NCI-H446 (cell line): ENCODE data around the gene MRPS18C.
A peak's percentile ranks its signal among the peaks of the same experiment; 100 is the strongest.
"Not testable (repeated sequence)": the region's sequence is repeated elsewhere in the genome, so short reads cannot be mapped to it uniquely, and the experiment has no call there.

ENCODE experiments used
- DNase-seq, 2 experiments: peaks; one replicate each; lab custom pipeline; 2025; lab: John Stamatoyannopoulos, UW

The MRPS18C gene

DNA sequence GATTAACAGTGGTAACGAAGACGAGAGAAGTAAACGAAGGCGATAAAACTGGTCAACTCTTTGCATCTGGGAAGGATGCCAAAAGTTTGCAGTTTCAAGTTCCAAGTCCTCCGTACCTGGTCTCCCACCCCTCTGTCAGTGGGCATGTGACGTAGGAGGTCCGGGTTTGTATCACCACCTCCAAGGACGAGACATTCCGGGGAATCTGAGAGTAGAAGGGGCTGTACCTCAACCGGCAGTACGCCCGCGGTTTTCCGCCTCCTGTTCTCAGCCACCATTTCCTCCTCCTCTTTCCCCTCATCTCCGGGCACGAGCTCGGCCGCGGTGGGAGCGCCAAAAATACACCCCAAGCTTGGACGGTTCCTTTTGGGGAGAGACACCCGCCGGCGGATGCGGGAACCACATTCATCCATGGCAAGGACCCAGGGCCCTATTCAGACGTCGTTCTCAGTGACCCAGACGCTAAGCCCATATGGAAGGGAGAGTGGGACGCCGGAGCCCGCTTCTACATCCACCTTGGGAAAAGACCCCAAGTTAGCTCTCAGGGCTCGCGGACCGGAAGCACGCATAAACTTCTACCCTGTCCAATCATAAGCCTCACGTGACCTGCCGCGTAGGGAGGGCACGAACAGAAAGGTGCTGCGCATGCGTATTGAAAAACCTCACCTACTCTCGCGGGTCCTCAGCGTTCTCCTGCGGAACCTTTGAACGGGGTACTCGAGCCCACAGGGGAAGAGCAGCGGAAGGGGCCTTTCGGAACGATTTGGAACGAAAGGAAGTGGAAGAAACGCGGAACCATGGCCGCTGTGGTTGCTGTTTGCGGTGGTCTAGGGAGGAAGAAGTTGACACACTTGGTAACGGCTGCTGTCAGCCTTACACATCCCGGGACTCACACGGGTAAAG is at the start of gene MRPS18C, which contains the start of gene HELQ:
TSS of gene MRPS18C (plus strand) at position 778 of the 903 bp plus-strand sequence. CDS start at position 798, 20 bp downstream.
TSS of gene HELQ (minus strand) at position 543 of the 903 bp plus-strand sequence. CDS start at position 413, 130 bp downstream.
- peak; percentile 94 to 98 for DNase-seq

DNA sequence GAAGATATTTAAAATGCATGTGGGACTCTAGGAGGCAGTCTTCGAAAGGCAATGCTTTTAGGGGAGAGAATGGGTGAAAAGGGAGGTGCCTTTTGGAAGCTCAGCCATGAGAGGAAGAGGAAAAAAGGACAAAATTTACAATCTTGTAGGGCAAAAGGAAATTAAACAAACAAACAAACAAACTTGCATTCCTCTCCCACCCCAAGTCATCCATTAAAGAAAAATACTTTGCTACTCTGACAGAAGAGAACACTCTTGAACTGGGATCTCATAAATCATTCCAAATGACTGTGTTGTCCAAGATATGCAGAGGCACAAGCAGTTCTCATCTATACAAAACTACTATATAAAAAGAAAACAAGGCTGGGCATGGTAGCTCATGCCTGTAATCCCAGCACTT is 47.0 kb upstream of the MRPS18C start:
- no peak for DNase-seq

DNA sequence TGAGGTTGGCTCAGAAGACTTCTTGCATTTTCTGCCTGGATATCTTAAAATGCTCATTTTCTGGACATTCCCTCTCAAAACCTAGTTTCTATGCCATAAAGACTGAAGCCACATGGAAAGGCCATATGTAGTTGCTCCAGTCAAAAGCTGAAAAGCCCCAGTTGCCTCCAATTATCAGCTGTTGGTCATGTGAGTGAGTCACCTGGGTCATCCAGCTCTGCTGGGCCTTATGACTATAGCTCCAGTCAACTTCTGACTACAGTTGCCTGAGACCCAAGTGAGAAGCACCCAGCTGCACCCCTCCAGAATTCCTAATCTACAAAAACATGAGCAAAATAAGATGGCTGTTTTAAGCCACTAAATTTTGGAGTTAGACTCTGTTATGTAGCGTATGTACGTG is 42.2 kb upstream of the MRPS18C start:
- DNase-seq = no peak

DNA sequence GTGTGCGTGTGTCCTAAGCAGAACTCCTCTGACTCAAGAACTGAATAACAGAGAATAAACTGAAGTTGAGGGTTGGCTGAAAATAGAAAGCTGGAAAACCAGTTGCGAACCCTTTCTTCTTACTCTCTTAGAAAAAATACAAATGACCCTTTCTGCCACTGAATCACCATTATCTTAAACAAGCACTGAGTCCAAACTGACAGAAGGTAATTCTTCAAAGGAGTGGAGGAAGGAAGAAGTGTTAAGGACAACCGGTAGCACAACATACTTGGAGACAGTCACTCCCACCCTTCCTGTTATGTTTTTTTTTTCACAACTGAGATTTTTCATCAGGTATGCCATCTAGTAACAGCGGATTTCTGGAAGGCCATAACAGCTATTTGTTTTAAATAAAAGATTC is 38.3 kb upstream of the MRPS18C start:
- DNase-seq = no peak

DNA sequence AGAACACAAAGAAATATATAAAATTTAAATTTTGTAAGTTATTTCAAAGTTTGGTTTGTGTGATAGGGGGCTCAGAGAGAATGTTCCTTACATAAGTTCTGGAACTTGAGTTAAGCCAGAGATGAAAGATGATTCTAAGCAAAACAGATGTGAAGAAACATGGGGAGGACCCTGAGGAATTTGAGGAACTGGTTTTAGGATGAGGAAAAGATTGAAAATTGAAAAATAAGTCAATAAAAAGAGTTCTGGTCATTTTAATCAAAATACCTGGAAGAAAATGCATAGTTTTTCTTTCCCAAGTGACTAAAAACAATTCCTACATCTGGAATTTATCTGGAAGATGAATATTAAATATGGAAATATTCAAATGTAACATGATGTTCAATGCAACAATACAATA is 37.6 kb upstream of the MRPS18C start:
- no peak for DNase-seq

- DNase-seq = no peak
Observed at GRCh38 chr4:83431200-83431599, 24.7 kb upstream of the MRPS18C start.

DNA sequence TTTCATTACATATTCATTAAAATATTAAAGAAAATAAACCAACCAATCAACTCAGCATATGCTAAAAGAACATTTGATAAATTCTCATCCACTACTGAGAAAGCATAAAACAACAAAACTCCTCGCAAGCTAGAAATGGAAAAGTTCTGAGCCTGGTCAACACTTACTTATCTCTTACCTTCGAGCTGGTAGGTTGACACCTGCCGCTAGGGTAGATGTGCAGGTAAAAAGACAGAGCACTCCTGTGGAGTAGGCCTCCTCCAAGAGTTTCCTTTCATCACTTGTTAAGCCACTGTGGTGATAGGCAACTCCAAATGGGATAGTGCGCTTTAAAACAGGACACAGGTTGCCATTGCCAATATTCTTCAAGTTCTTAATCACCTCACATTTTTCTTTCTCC is 19.2 kb upstream of the MRPS18C start:
- DNase-seq = no peak

- DNase-seq = no peak
Observed at GRCh38 chr4:83438719-83439118, 17.1 kb upstream of the MRPS18C start.

DNA sequence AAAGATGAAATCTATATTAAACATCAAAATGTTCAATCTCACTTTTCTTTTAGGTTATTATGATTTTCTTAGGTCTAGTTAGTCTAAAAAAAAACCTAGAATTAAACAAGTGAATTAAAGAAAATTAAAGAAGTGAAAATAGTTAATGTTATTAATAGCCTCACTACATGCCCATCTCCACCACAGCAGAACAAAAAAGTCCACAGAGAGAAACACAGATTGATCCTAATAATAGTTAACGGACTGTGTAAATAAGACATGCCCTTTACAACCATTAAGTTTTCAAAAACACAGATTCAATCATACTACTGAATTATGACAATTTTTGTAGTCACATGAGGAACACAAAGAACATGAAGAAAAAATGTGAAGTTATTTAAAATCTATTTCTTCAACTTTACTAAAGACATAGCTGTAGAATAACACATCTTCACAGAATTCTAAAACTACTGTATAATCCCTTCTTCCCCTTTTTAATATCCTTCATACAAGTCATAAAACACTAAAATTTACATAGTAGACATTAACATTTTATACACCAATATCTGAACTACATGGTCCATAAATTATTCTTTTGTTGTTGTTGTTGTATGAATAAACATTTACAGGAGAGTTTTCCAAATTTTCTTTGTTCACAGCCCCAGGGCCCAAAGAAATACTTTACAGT is 15.6 kb upstream of the MRPS18C start:
- no peak for DNase-seq

- no peak for DNase-seq
Observed at GRCh38 chr4:83440899-83441298, 15.0 kb upstream of the MRPS18C start.

GRCh38 chr4:83449009-83449408 is 6.8 kb upstream of the MRPS18C start:
- no peak for DNase-seq

- DNase-seq = no peak
Observed at GRCh38 chr4:83454686-83455085, 1.2 kb upstream of the MRPS18C start.

DNA sequence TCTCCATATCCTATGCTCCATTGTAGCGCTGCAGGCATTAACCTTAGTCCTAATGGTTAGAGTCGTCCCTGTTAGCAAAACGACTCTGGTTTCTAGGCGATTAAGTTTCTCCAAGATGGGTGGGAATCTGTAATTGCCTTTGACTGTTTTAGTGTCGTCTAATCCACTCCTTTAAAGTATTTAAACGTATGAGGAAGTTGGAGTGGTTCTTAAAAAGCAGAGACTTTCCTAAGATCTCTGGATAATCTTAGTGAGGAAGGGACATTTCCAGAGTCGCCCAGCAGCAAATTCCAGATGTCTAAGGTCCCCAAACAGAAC is 285 bp downstream of the MRPS18C start:
- DNase-seq = no peak

DNA sequence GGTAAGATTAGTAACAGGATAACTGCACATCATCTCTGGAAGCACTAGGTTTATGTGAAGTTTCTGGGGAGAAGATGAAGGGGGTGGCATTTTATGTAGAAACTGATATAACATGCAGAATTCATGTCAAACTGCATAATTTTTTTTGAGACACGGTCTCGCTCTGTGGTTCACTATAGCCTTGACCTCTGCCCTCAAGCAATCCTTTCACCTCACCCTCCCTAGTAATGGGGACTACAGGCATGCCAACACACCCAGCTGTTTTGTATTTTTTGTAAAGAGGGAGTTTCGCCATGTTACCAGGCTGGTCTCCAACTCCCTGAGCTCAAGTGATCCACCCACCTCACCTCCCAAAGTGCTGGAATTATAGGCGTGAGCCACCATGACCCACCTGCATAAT is 17.6 kb downstream of the MRPS18C start:
- no peak for DNase-seq

- DNase-seq = no peak
Observed at GRCh38 chr4:83473966-83474365, 18.1 kb downstream of the MRPS18C start.

DNA sequence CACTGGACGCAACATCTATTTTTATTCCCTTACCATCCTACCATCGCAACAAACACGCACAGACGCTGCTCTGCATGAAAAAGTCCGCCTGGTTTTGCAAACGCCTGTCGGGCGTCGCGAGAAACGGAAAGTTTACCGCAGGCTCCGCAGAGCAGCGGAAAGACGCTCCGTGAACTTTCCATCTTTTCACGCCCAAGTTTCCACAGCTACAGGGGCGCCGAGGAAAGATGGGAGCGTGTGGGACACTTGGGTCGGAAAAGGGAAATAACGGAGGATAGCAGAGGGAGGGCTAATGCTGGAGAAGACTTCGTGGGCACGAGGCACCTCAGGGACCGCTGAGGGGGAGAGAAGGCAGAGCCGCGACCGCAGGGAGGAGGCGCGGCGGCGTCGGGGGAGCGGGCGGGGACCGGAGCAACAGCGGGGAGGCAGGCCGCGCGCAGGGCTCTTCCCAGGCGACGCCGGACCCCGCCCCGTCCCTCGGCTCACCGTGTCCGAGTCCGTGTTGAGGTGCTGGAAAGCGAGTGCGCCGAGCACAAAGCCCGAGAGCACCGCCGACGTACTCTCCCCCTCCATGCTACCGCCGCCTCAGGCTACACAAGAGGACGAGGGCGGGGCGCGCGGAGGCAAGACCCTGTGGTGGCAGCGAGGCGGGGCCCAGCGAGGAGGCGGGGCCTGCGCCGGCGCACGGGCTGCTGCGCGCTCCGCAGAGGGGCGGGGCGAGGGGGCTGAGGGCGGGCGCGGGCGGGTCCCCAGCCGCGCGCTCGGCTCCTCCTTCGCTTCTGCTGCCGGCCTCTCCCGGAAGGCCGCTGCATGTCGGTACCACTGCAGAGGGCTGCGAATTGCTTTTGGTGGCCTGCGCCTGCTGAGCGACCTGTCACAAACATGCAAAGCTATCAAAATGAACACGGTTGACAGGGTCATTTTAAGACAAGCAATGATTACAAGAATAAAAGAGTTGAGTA is 28.9 kb downstream of the MRPS18C start, which contains the start of gene ABRAXAS1:
TSS of gene ABRAXAS1 (minus strand) at position 601 of the 962 bp plus-strand sequence. CDS start at position 573, 28 bp downstream.
- peak; percentile 80 to 93 for DNase-seq

- DNase-seq = no peak
Observed at GRCh38 chr4:83486457-83487129, 30.7 kb downstream of the MRPS18C start.

DNA sequence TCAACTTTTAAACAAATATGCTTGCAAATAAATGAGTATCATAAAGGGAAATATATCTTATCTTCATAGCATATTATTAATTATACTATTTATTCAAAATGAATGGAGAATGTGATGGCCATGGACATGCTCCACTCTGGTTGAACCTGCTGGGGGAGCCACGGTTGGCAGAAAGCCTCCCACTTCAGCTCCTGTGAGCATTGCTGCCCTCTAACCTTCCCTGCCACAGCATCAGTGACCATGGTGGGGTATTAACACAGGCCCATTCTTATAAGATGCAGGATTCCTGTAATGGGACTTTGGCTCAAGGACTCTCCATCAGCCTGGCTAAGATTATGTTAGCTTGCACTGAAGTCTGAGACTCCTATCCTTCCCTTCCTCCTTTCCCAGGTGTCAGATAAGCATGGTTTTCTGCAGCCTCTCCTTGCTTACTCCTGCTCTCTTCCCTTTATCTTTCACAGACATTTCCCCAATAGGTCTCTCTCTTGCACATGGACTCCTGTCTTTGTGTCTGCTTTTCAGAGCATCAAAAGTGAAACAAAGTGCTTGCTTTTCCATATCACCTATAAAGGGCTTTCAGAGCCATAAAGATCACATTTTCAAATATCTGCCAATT is 34.0 kb downstream of the MRPS18C start:
- no peak for DNase-seq

- peak; percentile 4 to 12 for DNase-seq
Observed at GRCh38 chr4:83490876-83491450, 35.1 kb downstream of the MRPS18C start.

- not testable (repeated sequence) for DNase-seq
Observed at GRCh38 chr4:83496085-83496917, 40.4 kb downstream of the MRPS18C start.
